Measurements from ENCODE around the gene E2F4.

Gene E2F4

GRCh38 chr16:67174706-67175231 is 17.2 kb upstream of the E2F4 start:
- DNase-seq, result no peak

GRCh38 chr16:67176662-67177061 is 15.3 kb upstream of the E2F4 start:
- DNase-seq, result no peak

- peak; percentile 37 for DNase-seq
Measured at GRCh38 chr16:67177743-67178699, 13.9 kb upstream of the E2F4 start.

GRCh38 chr16:67179421-67180080 is 12.4 kb upstream of the E2F4 start:
- DNase-seq, result peak; percentile 52

- no peak for DNase-seq
Measured at GRCh38 chr16:67180166-67180565, 11.8 kb upstream of the E2F4 start.

GRCh38 chr16:67181346-67181745 is 10.6 kb upstream of the E2F4 start:
- no peak for DNase-seq

GRCh38 chr16:67182288-67182687 is 9.7 kb upstream of the E2F4 start:
- no peak for DNase-seq

GRCh38 chr16:67183284-67183626 is 8.7 kb upstream of the E2F4 start:
- no peak for DNase-seq

GRCh38 chr16:67183627-67184452 is 8.1 kb upstream of the E2F4 start, which contains the start of gene MATCAP1:
TSS of gene MATCAP1 (minus strand) at chr16:67183963. CDS start at chr16:67180610, 3,353 bp downstream.
- DNase-seq, result peak; percentile 99

GRCh38 chr16:67184453-67184994 is 7.4 kb upstream of the E2F4 start:
- no peak for DNase-seq

GRCh38 chr16:67184995-67185650 is 6.8 kb upstream of the E2F4 start:
- peak; percentile 85 for DNase-seq

GRCh38 chr16:67185651-67186134 is 6.3 kb upstream of the E2F4 start:
- no peak for DNase-seq

GRCh38 chr16:67186550-67186950 is 5.4 kb upstream of the E2F4 start:
- DNase-seq, result no peak

GRCh38 chr16:67187175-67187890 is 4.6 kb upstream of the E2F4 start:
- no peak for DNase-seq

- no peak for DNase-seq
Measured at GRCh38 chr16:67188323-67188722, 3.6 kb upstream of the E2F4 start.

GRCh38 chr16:67188798-67189197 is 3.2 kb upstream of the E2F4 start:
- DNase-seq, result no peak

GRCh38 chr16:67190041-67190440 is 1.9 kb upstream of the E2F4 start, which contains the start of gene EXOC3L1:
TSS of gene EXOC3L1 (minus strand) at chr16:67190136. CDS start at chr16:67189676, 460 bp downstream.
- DNase-seq, result no peak

- DNase-seq, result peak; percentile 80
Measured at GRCh38 chr16:67190448-67191399, 1.2 kb upstream of the E2F4 start.

GRCh38 chr16:67191411-67191994 is 452 bp upstream of the E2F4 start:
- DNase-seq, result peak; percentile 29
